Measurements from ENCODE around the gene RTP1. TPM values are rescaled to one million over a fixed set of nuclear protein-coding genes. Genes with fewer than 3 reads are reported as not detected.

Gene RTP1
- total and polyA plus RNA-seq, 9 of the 15 experiments (the other 6 are each of a cell fraction or from before 2014, with no cell fraction given), result not detected

GRCh38 chr3:187162265-187162953, 34.9 kb upstream of the RTP1 start:
- in situ Hi-C loops (cut with MboI), result loop anchor here (10.0 kb wide), 1 partner anchor 318 kb away; the partner anchor contains the start of gene ADIPOQ
- no TSS peak for BruUV-seq (replicated peaks)

More at GRCh38 chr3:187162265-187162953, 34.9 kb upstream of the RTP1 start:
- peaks cover 6 to 7% of the 10 kb centered on the region in 2 experiments; a peak in 3 of 5 replicates for H3K27me3 ChIP-seq (ENCODE audit: control insufficient read depth in 2 of 2, insufficient read depth in 2 of 2, low read length in 2 of 2)
- ATAC-seq (no peak), FAIRE-seq (no peak), DNase-seq (ENCODE audit: extremely low read depth in 1 of 4, low spot score in 3 of 4) (no peak)
- H3K9me1 ChIP-seq (ENCODE audit: control insufficient read depth, insufficient read depth, low read length), result no peaks in the 10 kb centered on the region
- H4K20me1 ChIP-seq (replicated peaks; ENCODE audit: control insufficient read depth, insufficient read depth, low read length), result no peaks in the 10 kb centered on the region
- no peak overlapping the region for H2AFZ ChIP-seq (ENCODE audit: low read depth, low read length)
- POLR2A ChIA-PET, result interaction anchor here (0.6 to 2.2 kb wide), 2 partner anchors 18 to 374 kb away, joined by 4 to 5 read pairs; no protein-coding TSS in a partner anchor
- CTCF ChIA-PET (ENCODE audit: low intra/inter-chr PET ratio), result interaction anchor here (0.6 kb wide), 2 partner anchors 313 to 1178 kb away, joined by 3 to 4 read pairs; no protein-coding TSS in a partner anchor
- TF ChIP-seq ZNF12 (CRISPR knock-in tag; IDR thresholded peaks at IDR 0.05), result no peak
- TF ChIP-seq ZNF75A (CRISPR knock-in tag; IDR thresholded peaks at IDR 0.05), result no peak
- TF ChIP-seq NBN (IDR thresholded peaks at IDR 0.05; ENCODE audit: low read depth), result no peak
- no peak for TF ChIP-seq LEF1 (IDR thresholded peaks at IDR 0.05)
- TF ChIP-seq PTRF (tag; IDR thresholded peaks at IDR 0.05), result no peak
- no peak for TF ChIP-seq ELF4 (CRISPR knock-in tag; IDR thresholded peaks at IDR 0.05)
- TF ChIP-seq C11orf30 (IDR thresholded peaks at IDR 0.05; ENCODE audit: low read depth), result no peak
- TF ChIP-seq TAF7 (tag; IDR thresholded peaks at IDR 0.05), result no peak
- no peak for TF ChIP-seq SIN3B (IDR thresholded peaks at IDR 0.05; ENCODE audit: low read depth)
- TF ChIP-seq POLR2AphosphoS5 (IDR thresholded peaks at IDR 0.05; ENCODE audit: control insufficient read depth, insufficient read depth, low read depth, low read length), result no peak
- TF ChIP-seq ZNF146 (CRISPR knock-in tag; IDR thresholded peaks at IDR 0.05; ENCODE audit: unreplicated experiment), result no peak
- no peak for TF ChIP-seq ZNF184 (CRISPR knock-in tag; IDR thresholded peaks at IDR 0.05)
- no peak for TF ChIP-seq ZBTB8A (IDR thresholded peaks at IDR 0.05; ENCODE audit: partially characterized antibody)
- no peak for TF ChIP-seq RFX1 (IDR thresholded peaks at IDR 0.05)
- no peak overlapping the region for H3K4me3 ChIP-seq
- H3K9ac ChIP-seq (ENCODE audit: insufficient read depth in 1 of 2, low read depth in 2 of 2, low read length in 2 of 2), result no peak overlapping the region; a peak in 1 of 4 replicates
- no peak overlapping the region for H3K4me2 ChIP-seq (ENCODE audit: insufficient read depth, low read length)
- H3K9me3 ChIP-seq (replicated peaks; ENCODE audit: control insufficient read depth, insufficient read depth, low read depth, low read length), result no peaks in the 10 kb centered on the region
- no peaks in the 10 kb centered on the region for H3K36me3 ChIP-seq (ENCODE audit: control insufficient read depth, insufficient read depth, low read length)
- H3K4me1 ChIP-seq (replicated peaks in 1 of 2; ENCODE audit: control insufficient read depth in 2 of 2, insufficient read depth in 2 of 2, low read length in 2 of 2), result no peaks in the 10 kb centered on the region
- intact Hi-C loops (cut with micrococcal nuclease), result loop anchor here (10.0 kb wide), 2 partner anchors 228 to 548 kb away; partner anchors contain the start of genes AHSG and ST6GAL1
- H3K27ac ChIP-seq (ENCODE audit: extremely low read depth, low read depth, low read length), result no peak overlapping the region
- 5% methylated on average over 6 of the region's 6 CpGs for WGBS (ENCODE audit: insufficient coverage, low coverage, missing lambda C conversion rate)
- H3K79me2 ChIP-seq (ENCODE audit: control insufficient read depth, insufficient read depth, low read length), result no peaks in the 10 kb centered on the region
